PFSK-1 (cell line): Measurements from ENCODE around the gene NUCB1.

ENCODE experiments used
- FOXP2 ChIP-seq: optimal IDR thresholded peaks from 2 replicates; pipeline ENCODE3; 2011; ENCODE audit warnings: borderline replicate concordance, control low read depth, inconsistent platforms; ENCODE audit not compliant: insufficient read depth; ENCODE audit errors: extremely low read length, extremely low read depth
- POLR2AphosphoS5 ChIP-seq: IDR thresholded peaks from 2 replicates; pipeline ENCODE4 v1.6.1; 2012; ENCODE audit warnings: low read depth, mild to moderate bottlenecking, control low read depth, low read length, moderate library complexity
- SIN3A ChIP-seq: IDR thresholded peaks from 2 replicates; pipeline ENCODE4 v1.6.1; 2012; ENCODE audit warnings: mild to moderate bottlenecking, low read length, moderate library complexity, borderline replicate concordance; ENCODE audit not compliant: insufficient read depth
- TAF1 ChIP-seq: IDR thresholded peaks from 2 replicates; pipeline ENCODE4 v1.6.1; 2012; ENCODE audit warnings: low read length, control low read depth, borderline replicate concordance; ENCODE audit not compliant: insufficient read depth
- TF ChIP-seq, protein P1 (sequence below), 2 experiments: IDR thresholded peaks; 2 replicates each; pipeline versions ENCODE4 v1.6.1 to v1.8.0; 2011 to 2012; ENCODE audit warnings: low read depth in 2 of 2, low read length in 2 of 2, control low read depth in 1 of 2, inconsistent platforms in 1 of 2, mild to moderate bottlenecking in 1 of 2, moderate library complexity in 1 of 2; ENCODE audit not compliant: insufficient read depth in 1 of 2

The NUCB1 gene

DNA sequence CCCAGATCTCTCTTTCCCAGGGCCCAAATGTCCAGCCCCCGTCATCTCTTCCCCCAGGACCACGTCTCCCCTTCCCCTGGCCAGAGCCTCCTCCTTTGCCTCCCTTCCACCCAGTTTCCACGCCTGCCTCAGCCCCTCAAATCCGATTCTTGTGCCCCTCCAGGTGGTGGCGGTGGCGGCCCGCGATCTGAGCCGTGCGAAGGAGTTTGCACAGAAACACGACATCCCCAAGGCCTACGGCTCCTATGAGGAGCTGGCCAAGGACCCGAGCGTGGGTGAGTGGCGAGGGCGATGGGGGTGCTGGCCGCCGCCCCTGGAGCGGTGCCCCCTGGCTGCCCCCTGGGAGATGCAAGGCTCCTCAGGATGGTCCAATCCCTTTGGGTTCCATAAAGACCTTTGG lies 34.7 kb downstream of the NUCB1 start:
- no peak for TF ChIP-seq POLR2AphosphoS5
- no peak for TF ChIP-seq TAF1
- TF ChIP-seq, protein P1, sequence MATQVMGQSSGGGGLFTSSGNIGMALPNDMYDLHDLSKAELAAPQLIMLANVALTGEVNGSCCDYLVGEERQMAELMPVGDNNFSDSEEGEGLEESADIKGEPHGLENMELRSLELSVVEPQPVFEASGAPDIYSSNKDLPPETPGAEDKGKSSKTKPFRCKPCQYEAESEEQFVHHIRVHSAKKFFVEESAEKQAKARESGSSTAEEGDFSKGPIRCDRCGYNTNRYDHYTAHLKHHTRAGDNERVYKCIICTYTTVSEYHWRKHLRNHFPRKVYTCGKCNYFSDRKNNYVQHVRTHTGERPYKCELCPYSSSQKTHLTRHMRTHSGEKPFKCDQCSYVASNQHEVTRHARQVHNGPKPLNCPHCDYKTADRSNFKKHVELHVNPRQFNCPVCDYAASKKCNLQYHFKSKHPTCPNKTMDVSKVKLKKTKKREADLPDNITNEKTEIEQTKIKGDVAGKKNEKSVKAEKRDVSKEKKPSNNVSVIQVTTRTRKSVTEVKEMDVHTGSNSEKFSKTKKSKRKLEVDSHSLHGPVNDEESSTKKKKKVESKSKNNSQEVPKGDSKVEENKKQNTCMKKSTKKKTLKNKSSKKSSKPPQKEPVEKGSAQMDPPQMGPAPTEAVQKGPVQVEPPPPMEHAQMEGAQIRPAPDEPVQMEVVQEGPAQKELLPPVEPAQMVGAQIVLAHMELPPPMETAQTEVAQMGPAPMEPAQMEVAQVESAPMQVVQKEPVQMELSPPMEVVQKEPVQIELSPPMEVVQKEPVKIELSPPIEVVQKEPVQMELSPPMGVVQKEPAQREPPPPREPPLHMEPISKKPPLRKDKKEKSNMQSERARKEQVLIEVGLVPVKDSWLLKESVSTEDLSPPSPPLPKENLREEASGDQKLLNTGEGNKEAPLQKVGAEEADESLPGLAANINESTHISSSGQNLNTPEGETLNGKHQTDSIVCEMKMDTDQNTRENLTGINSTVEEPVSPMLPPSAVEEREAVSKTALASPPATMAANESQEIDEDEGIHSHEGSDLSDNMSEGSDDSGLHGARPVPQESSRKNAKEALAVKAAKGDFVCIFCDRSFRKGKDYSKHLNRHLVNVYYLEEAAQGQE (IDR thresholded peaks at IDR 0.05; ENCODE audit: insufficient read depth in 1 of 2, low read depth in 2 of 2, low read length in 2 of 2) = no peak
- no peak for TF ChIP-seq FOXP2
- no peak for TF ChIP-seq SIN3A

DNA sequence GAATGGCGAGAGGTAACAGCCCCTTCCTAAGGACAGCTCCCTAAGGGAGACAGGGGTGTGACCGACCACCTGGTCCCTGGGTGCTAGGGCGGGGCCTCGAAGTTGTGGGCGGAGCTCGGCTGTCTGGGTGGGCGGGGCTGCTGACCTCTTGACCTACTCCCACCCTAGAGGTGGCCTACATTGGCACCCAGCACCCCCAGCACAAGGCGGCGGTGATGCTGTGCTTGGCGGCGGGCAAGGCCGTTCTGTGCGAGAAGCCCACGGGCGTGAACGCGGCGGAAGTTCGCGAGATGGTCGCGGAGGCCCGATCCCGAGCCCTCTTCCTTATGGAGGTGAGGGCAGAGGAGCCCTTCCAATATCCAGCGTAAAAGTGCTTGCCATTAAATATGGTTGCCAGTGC lies 35.8 kb downstream of the NUCB1 start:
- no peak for TF ChIP-seq POLR2AphosphoS5
- TF ChIP-seq TAF1 = no peak
- TF ChIP-seq, protein P1 (IDR thresholded peaks at IDR 0.05; ENCODE audit: insufficient read depth in 1 of 2, low read depth in 2 of 2, low read length in 2 of 2) = no peak
- TF ChIP-seq SIN3A = no peak
- no peak for TF ChIP-seq FOXP2

DNA sequence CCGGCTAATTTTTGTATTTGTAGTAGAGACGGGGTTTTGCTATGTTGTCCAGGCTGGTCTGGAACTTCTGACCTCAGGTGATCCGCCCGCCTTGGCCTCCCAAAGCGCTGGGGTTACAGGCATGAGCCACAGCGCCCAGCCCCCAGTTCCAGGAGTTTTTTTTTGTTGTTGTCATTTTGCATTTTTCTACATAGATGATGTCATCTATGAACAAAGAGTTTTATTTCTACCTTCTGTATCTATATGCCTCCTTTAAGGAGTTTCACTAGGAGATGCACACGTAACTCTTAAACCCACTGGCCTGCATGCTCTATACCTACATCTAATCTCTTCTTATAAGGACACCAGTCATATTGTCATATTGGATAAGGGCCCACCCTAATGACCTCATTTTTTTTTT lies 38.1 kb downstream of the NUCB1 start:
- TF ChIP-seq TAF1 (no peak), POLR2AphosphoS5 (no peak), FOXP2 (no peak)
- TF ChIP-seq, protein P1 (IDR thresholded peaks at IDR 0.05; ENCODE audit: insufficient read depth in 1 of 2, low read depth in 2 of 2, low read length in 2 of 2) = no peak

DNA sequence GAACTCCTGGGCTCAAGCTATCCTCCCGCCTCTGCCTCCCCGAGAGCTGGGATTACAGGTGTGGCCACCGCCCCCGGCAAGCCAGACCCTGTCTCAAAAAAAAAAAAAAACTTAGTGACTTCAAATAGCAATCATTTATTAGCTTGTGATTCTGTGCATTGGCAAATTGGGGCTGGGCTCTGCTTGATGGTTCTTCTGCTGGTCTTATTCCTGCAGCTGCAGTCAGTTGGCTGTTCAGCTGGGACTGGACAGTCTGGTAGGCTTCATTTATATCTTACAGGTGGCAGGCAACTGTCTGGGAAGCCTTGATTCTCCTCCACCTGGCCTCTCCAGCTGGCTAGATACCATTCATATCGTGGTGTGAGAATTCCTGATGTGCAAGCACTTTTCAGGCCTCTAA lies 40.8 kb downstream of the NUCB1 start:
- TF ChIP-seq, protein P1 (IDR thresholded peaks at IDR 0.05; ENCODE audit: insufficient read depth in 1 of 2, low read depth in 2 of 2, low read length in 2 of 2) = no peak
- no peak for TF ChIP-seq SIN3A
- no peak for TF ChIP-seq POLR2AphosphoS5
- no peak for TF ChIP-seq TAF1
- no peak for TF ChIP-seq FOXP2

DNA sequence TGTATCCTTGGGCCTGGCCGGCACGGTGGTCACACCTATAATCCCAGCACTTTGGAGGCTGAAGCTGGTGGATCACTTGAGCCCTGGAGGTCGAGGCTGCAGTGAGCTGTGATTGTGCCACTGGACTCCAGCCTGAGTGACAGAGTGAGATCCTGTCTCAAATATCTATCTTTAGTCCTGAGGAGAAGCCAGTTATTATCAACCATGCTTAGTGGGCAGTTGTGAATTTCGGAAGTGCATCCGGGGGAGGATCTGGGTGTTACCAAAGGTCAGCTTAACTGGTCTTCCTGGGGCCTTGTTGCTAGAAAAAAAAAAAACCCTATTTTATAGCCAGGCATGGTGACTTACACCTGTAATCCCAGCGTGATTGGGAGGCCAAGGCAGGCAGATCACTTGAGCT lies 43.0 kb downstream of the NUCB1 start:
- TF ChIP-seq POLR2AphosphoS5 = no peak
- no peak for TF ChIP-seq TAF1
- no peak for TF ChIP-seq SIN3A
- no peak for TF ChIP-seq FOXP2
- TF ChIP-seq, protein P1 (IDR thresholded peaks at IDR 0.05; ENCODE audit: insufficient read depth in 1 of 2, low read depth in 2 of 2, low read length in 2 of 2) = no peak
